Stimulated activated naive CD8-positive, alpha-beta T cell treated with anti-CD3 and anti-CD28 coated beads, Interleukin-15, Interleukin-2, amounts not matched to agents 100 ng/mL and 50 ng/mL, for 24 hours (primary cell): ENCODE results near the gene MYH14.

Experiments used
- H3K27ac Mint-ChIP-seq: one replicate; pipeline ENCODE4 v1.8.0; 2021; ENCODE audit warnings: mild to moderate bottlenecking, mixed read lengths
- H3K27me3 Mint-ChIP-seq: one replicate; pipeline ENCODE4 v1.8.0; 2021; ENCODE audit warnings: mixed read lengths
- H3K36me3 Mint-ChIP-seq: one replicate; pipeline ENCODE4 v1.8.0; 2021; ENCODE audit warnings: low read depth, mixed read lengths
- H3K4me1 Mint-ChIP-seq: one replicate; pipeline ENCODE4 v1.8.0; 2021; ENCODE audit warnings: low read depth, mixed read lengths
- H3K4me3 Mint-ChIP-seq: one replicate; pipeline ENCODE4 v1.8.0; 2021; ENCODE audit warnings: mild to moderate bottlenecking, mixed read lengths
- H3K9me3 Mint-ChIP-seq: one replicate; pipeline ENCODE4 v1.8.0; 2021; ENCODE audit warnings: mixed read lengths

Gene MYH14

DNA sequence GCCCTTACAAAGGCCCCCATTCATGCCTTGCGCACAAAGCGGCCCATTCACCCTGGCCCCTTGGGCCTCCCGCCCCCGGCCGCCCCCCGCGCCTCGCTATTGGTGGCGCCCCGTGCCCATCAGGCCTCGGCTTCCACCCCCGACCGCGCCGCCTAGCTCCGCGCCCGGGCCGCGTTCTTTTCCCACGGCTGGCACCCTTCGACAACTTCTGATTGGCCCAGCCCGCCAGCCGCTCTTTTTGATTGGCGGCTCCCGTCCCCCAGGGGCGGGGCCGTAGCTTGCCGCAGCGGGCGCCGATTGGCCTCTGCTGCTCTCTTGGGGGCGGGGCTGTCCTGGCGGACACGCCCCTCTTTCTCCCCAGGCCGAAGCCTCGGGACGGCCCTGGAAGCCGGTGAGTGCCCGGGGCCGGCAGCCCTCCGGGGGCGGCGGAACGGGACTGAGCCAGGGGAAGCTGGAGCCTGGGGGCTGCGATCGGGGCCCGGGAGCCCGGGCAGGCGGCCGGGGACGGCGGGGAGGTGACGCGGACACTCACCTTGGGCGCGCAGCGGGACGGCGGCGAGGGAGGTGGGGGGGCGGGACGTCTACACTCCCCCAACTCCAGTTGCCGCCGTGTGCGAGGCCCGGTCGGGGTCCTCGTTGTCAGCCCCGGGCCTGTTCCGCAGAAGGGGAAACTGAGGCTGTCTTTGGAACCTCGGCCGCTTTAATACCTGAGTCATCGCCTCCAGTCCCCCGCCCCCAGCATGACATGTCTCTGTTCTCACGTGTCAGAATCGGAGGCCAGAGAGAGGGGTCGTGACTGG, at the start of gene MYH14:
Gene MYH14 (plus strand): TSS at position 342 of the 800 bp plus-strand sequence. CDS start 6,744 bp downstream, outside the sequence.
- no peaks in the 10 kb centered on the region for H3K4me1 Mint-ChIP-seq
- H3K27me3 Mint-ChIP-seq = peaks cover 60% of the 10 kb centered on the region
- no peaks in the 10 kb centered on the region for H3K9me3 Mint-ChIP-seq
- no peak within 1 kb of the TSS for H3K27ac Mint-ChIP-seq
- H3K36me3 Mint-ChIP-seq = no peaks in the 10 kb centered on the region
- no peak within 1 kb of the TSS for H3K4me3 Mint-ChIP-seq

DNA sequence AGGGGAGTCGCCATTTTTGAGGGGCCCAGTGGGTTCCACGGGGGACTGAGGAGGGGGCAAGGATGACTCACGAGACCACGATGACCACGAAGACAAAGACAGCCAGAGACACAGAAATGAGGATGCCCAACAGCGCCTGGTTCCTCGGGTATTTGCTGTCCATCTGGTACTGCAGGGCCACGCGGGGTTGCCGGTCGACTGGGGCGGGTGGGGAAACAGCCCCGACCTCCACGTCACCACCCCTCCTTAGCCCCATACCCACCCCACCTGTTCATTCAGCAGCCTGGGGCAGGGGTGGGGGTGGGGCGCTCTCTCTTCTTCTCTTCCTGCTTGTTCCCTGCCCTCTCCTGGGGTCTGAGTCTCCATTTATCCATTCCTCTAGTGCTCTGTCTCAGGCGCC, 48.9 kb upstream of the MYH14 start:
- Mint-ChIP-seq H3K9me3 (no peaks in the 10 kb centered on the region), H3K4me1 (no peaks in the 10 kb centered on the region), H3K27ac (no peak overlapping the region), H3K4me3 (no peak overlapping the region), H3K27me3 (peaks cover 25% of the 10 kb centered on the region), H3K36me3 (no peaks in the 10 kb centered on the region)

DNA sequence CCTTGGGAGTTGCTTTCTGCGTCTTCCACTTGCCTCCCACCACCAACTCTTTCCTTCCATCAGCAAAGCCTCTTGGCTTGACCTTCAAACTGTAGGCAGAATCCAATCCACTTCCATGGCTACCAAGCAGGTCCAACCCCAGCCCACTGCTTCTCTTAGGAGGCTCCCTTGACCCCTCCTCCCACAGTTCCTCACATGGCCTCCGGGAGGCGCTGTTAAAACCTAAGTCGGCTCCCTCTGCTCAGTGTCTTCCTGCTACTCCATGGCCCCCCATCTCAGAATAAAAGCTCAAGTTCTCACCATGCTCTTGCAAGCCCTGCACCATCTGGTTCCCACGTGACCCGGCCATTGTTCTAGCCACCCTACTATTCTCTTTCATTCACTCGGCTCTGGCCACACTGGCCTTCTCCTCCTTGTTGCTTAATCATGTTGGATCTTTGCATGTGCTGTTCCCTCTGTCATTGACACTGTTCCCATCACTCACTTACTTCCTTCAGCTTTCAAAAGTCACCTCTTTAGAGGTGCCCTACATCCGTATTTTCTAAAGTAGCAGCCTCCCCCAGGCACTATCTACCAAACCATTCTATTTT, 47.8 kb upstream of the MYH14 start:
- H3K9me3 Mint-ChIP-seq = no peaks in the 10 kb centered on the region
- no peaks in the 10 kb centered on the region for H3K4me1 Mint-ChIP-seq
- H3K4me3 Mint-ChIP-seq = no peak overlapping the region
- H3K27ac Mint-ChIP-seq = no peak overlapping the region
- no peaks in the 10 kb centered on the region for H3K36me3 Mint-ChIP-seq
- peaks cover 16% of the 10 kb centered on the region for H3K27me3 Mint-ChIP-seq

DNA sequence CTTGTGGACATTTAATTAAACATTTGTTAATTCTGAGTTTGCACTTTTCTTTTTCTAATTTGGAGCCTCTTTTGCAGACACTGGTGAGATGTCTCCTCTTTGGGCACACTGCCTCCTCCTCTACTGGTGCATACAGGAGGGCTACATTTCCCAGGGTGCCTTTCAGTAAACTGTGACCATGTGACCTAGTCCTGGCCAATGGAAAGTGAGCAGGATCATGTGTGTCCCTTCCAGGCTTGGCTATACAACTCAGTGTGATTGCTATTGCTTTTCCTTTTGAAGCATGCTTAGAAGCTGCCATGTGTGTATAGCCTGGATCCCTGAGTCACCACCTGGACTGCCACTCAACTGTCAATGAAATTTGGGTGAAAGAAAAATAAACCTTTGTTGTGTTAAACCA, 44.8 kb upstream of the MYH14 start:
- Mint-ChIP-seq H3K36me3 (no peaks in the 10 kb centered on the region), H3K27me3 (peaks cover 12% of the 10 kb centered on the region), H3K4me3 (no peak overlapping the region), H3K9me3 (no peaks in the 10 kb centered on the region), H3K4me1 (no peaks in the 10 kb centered on the region), H3K27ac (no peak overlapping the region)

DNA sequence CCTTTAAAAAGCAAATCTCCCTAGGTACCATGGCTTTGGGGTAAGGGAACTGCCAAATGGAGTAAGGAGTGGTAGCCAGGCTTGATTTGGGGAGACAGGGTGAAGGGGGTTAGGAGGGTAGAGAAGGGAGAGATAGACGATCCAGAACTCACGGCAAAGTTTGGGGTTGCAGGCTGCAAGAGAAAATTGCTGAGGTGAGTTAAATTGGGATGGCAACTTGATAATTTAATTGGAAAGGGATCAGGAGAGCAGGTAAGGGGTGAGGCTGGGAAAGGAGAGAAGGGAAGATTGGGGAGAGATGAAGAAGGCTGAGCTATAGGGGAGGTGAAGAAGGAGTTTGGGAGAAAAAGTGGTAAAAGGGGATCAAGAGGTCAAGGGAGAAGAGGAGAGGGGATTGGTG, 44.3 kb upstream of the MYH14 start:
- H3K4me1 Mint-ChIP-seq = no peaks in the 10 kb centered on the region
- no peaks in the 10 kb centered on the region for H3K36me3 Mint-ChIP-seq
- H3K27me3 Mint-ChIP-seq = peaks cover 12% of the 10 kb centered on the region
- no peaks in the 10 kb centered on the region for H3K9me3 Mint-ChIP-seq
- no peak overlapping the region for H3K4me3 Mint-ChIP-seq
- no peak overlapping the region for H3K27ac Mint-ChIP-seq

DNA sequence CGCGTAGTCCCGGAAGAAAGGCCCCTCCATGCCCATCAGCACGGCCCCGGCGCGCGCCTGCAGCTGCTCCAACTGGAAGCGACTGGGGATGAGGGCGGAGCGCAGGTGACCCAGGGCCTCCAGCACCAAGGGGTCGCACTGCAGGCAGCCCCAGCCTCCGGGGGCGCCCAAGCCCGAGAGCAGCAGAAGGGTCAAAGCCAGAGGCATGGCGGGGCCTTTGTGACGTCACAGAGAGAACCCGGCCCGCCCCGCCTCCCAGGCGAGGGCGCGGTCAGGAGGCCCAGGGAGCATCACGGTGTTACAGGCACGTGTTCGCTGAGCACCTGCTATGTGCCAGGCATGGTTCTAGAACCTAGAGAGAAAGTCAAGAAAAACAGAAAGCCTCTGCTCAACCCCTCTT, 40.4 kb upstream of the MYH14 start, which contains the start of gene IZUMO2:
Gene IZUMO2 (minus strand): TSS at position 294 of the 400 bp plus-strand sequence. CDS start 87 bp downstream, at position 207.
- no peaks in the 10 kb centered on the region for H3K36me3 Mint-ChIP-seq
- no peak within 1 kb of the TSS for H3K4me3 Mint-ChIP-seq
- no peaks in the 10 kb centered on the region for H3K9me3 Mint-ChIP-seq
- peaks cover 13% of the 10 kb centered on the region for H3K27me3 Mint-ChIP-seq
- no peak within 1 kb of the TSS for H3K27ac Mint-ChIP-seq
- no peaks in the 10 kb centered on the region for H3K4me1 Mint-ChIP-seq

DNA sequence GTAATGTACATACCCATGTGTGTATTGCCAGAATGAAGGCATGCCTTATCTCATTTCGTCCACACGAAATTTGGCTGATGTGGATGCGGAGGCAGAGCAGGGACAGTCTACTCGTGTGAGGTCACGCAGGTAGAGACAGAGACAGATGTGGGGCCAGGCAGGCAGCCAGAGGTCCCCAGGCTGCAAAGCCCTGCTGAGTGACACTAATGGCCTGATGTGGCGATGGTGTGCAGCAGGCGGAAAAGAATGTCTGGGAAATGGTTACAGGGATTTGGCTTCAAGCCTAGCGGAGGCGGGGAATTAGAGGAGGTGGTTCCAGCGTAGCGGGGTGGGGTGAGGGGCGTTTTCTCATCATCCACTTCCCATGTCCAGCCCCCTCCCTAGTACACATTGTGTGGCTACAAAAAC, 36.1 kb upstream of the MYH14 start:
- Mint-ChIP-seq H3K36me3 (no peaks in the 10 kb centered on the region), H3K27me3 (peaks cover 11% of the 10 kb centered on the region), H3K9me3 (no peaks in the 10 kb centered on the region), H3K4me1 (no peaks in the 10 kb centered on the region), H3K27ac (no peak overlapping the region), H3K4me3 (no peak overlapping the region)

DNA sequence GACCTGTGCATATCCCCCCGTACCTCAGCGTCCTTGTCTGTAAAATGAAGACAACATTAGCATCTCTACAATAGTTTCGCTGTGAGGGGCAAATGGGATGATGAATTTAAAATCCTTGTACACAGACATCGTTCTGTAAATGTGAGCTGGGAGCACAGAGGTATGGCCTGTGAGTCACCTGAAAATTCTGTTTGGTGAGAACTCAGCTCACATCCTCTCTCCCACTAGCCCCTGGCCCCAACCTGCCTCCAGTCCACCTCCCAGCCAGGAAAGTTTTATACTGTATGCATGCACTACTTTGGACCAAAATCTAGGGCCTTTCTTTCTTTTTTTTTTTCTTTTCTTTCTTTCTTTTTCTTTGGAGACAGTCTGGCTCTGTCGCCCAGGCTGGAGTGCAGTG, 31.7 kb upstream of the MYH14 start:
- no peaks in the 10 kb centered on the region for H3K4me1 Mint-ChIP-seq
- H3K27me3 Mint-ChIP-seq = peaks cover 13% of the 10 kb centered on the region
- no peak overlapping the region for H3K27ac Mint-ChIP-seq
- H3K9me3 Mint-ChIP-seq = peaks cover 4% of the 10 kb centered on the region
- no peak overlapping the region for H3K4me3 Mint-ChIP-seq
- peaks cover 4% of the 10 kb centered on the region for H3K36me3 Mint-ChIP-seq

DNA sequence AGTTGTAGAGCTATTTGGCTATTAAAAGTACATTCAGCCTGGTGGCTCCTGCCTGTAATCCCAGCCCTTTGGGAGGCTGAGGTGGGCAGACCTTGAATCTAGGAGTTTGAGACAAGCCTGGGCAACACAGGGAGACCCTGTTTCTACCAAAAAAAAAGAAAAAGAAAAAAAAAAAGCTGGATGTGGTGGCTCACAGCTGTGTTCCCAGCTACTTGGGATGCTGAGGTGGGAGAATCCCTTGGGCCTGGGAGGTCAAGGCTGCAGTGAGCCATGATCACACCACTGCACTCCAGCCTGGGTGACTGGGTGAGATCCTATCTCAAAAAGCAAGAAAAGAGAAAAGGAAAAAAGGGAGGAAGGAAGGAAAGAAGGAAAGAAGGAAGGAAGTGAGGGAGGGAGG, 30.7 kb upstream of the MYH14 start:
- Mint-ChIP-seq H3K4me1 (no peaks in the 10 kb centered on the region), H3K36me3 (peaks cover 4% of the 10 kb centered on the region), H3K27me3 (peaks cover 13% of the 10 kb centered on the region), H3K9me3 (peaks cover 4% of the 10 kb centered on the region), H3K27ac (no peak overlapping the region), H3K4me3 (no peak overlapping the region)

DNA sequence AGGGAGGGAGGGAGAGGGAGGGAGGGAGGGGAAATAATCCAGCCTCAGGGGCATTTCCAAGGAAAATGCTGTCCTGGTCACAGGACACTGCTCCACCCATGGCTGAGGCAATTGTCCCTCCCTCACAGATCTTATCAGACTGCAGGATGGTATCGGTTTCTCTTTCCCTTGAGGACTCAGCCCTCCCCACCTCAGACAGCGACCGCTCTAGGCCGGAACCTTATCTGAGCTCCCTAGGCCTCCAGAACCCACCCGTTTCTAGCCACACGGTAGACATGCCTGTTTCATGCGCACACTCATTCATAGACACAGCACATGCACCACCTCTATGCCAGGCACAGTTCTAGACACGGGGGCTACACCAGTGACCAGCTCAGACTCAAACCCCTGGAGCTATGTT, 30.3 kb upstream of the MYH14 start:
- H3K36me3 Mint-ChIP-seq = peaks cover 4% of the 10 kb centered on the region
- peaks cover 4% of the 10 kb centered on the region for H3K9me3 Mint-ChIP-seq
- peaks cover 13% of the 10 kb centered on the region for H3K27me3 Mint-ChIP-seq
- H3K4me3 Mint-ChIP-seq = no peak overlapping the region
- no peak overlapping the region for H3K27ac Mint-ChIP-seq
- no peaks in the 10 kb centered on the region for H3K4me1 Mint-ChIP-seq

DNA sequence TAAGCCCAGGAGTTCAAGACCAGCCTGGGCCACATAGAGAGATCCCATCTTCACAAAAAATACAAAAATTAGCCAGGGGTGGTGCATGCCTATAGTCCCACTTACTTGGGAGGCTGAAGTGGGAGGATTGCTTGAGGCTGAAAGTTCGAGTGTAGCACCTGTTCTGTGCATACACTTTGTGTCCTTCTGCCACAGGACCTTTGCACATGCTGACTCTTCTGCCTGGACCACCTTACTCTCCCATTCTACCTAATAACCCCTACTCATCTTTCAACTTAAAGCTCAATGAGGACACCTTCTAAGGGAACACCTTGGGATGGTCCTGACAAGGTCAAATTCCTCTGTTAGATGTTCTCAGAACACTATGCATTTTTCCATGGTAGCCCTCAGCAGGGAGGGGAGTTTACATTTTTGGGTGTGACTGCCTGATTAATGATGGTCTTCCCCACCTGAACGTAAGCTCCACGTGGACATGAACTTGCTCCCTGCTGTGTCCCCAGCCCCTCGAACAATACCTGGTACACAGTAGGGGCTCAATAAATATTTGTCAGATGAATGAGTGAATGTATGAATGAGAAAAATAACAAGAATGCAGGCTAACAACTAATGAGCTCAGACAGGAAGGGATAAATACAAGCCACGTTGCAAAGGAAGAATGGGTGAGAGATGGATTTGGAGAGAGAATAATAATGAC, 29.2 kb upstream of the MYH14 start:
- Mint-ChIP-seq H3K9me3 (peaks cover 4% of the 10 kb centered on the region), H3K4me1 (no peaks in the 10 kb centered on the region), H3K36me3 (peaks cover 4% of the 10 kb centered on the region), H3K4me3 (no peak overlapping the region), H3K27me3 (peaks cover 13% of the 10 kb centered on the region), H3K27ac (no peak overlapping the region)

DNA sequence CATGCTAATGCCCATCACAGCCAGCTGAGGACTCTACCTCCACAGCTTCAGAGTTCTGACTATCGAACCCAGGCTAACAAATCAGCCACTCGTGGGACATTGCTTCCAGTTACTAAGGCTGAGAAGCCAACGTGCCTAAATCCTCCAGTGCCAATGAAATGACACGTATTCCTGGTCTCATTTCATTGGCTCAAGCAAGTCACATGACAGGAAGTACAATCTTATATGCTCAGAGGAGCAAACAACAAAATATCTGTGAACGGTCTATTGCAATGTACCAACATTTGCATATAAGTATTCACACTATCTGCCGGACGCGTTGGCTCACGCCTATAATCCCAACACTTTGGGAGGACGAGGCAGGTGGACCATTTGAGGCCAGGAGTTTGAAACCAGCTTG, 27.5 kb upstream of the MYH14 start:
- peaks cover 4% of the 10 kb centered on the region for H3K9me3 Mint-ChIP-seq
- H3K4me1 Mint-ChIP-seq = no peaks in the 10 kb centered on the region
- no peak overlapping the region for H3K27ac Mint-ChIP-seq
- H3K4me3 Mint-ChIP-seq = no peak overlapping the region
- H3K27me3 Mint-ChIP-seq = peaks cover 18% of the 10 kb centered on the region
- peaks cover 4% of the 10 kb centered on the region for H3K36me3 Mint-ChIP-seq

DNA sequence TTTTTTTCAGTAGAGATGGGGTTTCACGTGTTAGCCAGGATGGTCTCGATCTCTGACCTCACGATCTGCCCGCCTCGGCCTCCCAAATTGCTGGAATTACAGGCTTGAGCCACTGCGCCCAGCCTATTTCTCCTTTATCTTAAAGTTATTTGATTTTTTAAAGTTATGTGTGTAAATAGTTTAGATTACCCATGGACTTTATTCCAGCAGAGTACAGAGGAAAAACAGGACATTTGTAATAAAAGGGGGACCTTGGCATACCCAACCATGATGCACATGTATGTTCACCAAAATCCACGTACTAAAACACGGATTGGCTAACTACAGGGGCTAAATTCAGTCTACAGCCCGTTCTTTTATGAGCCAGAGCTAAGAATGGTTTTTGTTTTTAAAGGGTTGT, 26.6 kb upstream of the MYH14 start:
- Mint-ChIP-seq H3K4me3 (no peak overlapping the region), H3K36me3 (peaks cover 4% of the 10 kb centered on the region), H3K9me3 (peaks cover 4% of the 10 kb centered on the region), H3K27ac (no peak overlapping the region), H3K4me1 (no peaks in the 10 kb centered on the region), H3K27me3 (peaks cover 21% of the 10 kb centered on the region)

DNA sequence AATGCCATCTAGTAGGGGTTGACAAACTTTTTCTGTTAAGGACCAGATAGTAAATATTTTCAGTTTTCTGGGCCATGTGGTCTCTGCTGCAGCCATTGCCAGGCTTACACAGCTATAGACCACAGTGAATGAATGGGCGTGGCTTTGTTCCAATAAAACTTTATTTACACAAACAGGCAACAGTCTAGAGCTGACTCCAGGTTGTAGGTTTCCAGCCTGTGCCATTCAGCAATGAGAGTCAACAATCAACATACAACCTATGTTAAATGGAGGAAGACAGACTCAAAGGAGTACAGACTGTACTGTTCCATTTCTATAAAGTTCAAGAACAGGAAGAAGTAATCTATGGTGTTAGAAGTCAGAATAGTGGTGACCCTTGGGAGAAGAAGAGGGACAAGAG, 25.1 kb upstream of the MYH14 start:
- Mint-ChIP-seq H3K27ac (no peak overlapping the region), H3K4me3 (no peak overlapping the region), H3K9me3 (peaks cover 4% of the 10 kb centered on the region), H3K4me1 (no peaks in the 10 kb centered on the region), H3K27me3 (peaks cover 18% of the 10 kb centered on the region), H3K36me3 (peaks cover 4% of the 10 kb centered on the region)

DNA sequence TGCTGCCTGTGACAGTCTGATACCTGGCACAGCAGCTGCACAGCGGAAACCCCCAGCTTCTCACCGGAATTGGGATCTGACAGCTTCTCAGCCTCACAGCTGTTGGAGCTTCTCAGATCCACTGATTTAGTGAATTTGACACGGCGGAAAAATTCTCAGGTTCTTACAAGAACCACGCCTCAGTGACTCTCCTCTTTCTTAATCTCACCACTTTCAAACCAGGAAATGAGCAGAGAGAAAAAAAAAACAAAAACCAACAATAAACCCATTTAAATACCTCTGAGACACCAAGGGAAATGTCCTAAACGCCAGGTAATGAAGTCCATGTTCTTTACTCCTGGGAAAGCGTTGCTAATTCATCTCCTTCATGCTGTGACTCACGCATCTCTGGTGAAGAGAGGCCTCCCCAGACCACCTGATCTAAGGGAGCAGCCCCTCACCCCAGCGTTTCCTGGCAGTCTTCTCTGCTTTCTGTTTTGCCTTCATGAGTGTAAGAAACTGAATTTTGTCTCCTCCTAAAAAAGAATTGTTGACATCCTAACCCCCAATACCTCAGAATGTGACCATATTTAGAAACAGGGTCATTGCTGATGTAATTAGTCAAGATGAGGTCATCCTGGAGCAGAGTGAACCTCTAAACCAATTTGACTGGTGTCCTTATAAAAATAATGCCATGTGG, 24.4 kb upstream of the MYH14 start:
- no peak overlapping the region for H3K4me3 Mint-ChIP-seq
- H3K9me3 Mint-ChIP-seq = peaks cover 4% of the 10 kb centered on the region
- H3K27ac Mint-ChIP-seq = no peak overlapping the region
- no peaks in the 10 kb centered on the region for H3K4me1 Mint-ChIP-seq
- peaks cover 4% of the 10 kb centered on the region for H3K36me3 Mint-ChIP-seq
- H3K27me3 Mint-ChIP-seq = peaks cover 16% of the 10 kb centered on the region
